GM03348 (cell line): Measurements from ENCODE around the gene ACSM4.
"Not testable (repeated sequence)": the region's sequence is repeated elsewhere in the genome, so short reads cannot be mapped to it uniquely, and the experiment has no call there.

Source experiments
- DNase-seq: peaks from one replicate; pipeline ENCODE4 v3.0.0; 2012; ENCODE audit warnings: low spot score

ACSM4 gene, protein sequence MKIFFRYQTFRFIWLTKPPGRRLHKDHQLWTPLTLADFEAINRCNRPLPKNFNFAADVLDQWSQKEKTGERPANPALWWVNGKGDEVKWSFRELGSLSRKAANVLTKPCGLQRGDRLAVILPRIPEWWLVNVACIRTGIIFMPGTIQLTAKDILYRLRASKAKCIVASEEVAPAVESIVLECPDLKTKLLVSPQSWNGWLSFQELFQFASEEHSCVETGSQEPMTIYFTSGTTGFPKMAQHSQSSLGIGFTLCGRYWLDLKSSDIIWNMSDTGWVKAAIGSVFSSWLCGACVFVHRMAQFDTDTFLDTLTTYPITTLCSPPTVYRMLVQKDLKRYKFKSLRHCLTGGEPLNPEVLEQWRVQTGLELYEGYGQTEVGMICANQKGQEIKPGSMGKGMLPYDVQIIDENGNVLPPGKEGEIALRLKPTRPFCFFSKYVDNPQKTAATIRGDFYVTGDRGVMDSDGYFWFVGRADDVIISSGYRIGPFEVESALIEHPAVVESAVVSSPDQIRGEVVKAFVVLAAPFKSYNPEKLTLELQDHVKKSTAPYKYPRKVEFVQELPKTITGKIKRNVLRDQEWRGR

DNA sequence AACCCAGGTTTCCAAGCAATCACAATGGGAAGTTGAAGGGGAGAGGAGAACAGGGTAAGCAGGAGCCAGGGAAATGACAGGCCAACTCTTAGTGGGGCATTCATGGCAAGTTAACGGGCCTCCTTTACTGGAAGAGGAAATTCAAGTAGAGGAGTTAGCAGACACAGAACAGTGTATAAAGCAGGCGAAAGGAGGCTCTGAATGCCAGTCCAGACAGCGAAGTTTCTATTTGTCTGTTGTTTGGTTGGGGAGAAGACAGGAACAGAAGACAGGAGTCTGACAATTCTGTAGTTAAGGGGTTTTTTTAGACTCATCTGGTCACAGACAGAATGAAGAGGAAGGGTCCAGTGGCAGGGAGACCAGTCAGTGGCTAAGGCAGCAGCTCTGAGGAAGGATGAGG is at the start of gene ACSM4:
ACSM4 (plus strand) TSS at position 301 of the 400 bp plus-strand sequence. CDS start 260 bp downstream, outside the sequence.
- DNase-seq: no peak

DNA sequence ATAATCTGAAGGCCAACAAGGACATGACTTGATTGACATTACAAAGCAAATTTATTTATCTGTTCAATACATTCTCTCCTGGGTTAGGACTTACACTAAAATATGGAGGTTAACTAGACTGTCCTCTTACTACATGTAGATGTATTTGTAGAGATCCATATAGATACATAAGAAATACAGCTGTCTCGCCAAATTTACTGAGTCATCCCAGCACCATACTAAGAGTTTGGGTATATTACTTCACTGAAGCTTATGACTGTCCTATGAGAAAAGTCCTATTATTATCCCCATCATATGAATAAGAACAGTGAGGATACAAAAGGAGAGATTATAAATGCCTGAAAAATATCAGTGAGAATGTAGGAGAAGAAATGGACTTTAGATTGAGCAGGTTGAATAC is 44.8 kb upstream of the ACSM4 start:
- DNase-seq: no peak

DNA sequence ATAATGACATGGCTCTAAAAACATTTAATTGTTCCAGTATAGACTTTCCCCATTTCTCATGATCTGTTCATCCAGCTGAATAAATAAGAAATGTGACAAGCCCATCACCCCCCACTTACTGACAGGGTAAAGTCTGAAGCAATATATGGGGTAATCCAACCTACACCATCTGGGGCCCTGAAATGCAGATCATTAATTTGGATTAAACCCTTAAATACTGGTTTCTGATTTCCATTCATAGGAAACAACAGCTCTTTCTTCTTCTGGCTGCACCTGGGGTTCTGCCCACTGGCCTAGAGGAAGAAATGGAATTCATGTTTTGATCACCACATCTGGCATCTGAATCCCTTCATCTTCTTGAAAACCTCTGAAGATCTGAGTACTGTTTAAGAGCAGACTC is 39.3 kb upstream of the ACSM4 start:
- DNase-seq: no peak

DNA sequence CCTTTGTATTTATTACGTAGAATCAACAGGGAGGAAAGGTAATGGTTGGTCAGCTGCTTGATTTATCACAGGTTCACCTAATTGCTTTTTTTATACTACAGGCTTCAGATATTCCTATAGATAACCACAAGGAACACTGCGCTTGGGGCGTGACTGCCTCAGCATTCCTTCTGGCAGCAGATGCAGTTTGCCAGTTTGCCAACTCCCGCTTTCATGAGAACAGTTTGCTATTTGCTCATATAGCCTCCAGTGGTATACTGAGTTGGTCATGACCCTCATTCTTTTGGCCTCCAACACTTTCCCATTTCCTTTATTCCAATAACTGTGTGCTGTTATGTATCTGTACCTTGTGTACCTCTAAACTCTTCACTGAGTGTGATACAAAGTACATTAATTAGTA is 38.6 kb upstream of the ACSM4 start:
- no peak for DNase-seq

DNA sequence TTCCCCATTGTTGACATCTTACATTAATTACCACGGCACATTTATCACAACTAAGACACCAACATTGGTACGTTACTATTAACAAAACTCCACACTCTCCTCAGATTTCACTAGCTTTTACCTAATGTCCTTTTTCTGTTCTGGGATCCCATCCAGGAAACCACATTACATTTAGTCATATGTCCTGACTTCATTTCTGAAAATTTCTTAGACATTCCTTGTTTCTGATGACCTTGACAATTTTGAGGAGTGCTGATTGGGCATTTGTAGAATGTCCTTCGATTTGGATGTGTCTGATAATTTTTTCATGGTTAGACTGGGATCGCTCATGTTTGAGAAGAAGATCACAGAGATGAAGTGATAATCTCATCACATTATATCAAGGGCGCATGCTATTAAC is 34.6 kb upstream of the ACSM4 start:
- no peak for DNase-seq

DNA sequence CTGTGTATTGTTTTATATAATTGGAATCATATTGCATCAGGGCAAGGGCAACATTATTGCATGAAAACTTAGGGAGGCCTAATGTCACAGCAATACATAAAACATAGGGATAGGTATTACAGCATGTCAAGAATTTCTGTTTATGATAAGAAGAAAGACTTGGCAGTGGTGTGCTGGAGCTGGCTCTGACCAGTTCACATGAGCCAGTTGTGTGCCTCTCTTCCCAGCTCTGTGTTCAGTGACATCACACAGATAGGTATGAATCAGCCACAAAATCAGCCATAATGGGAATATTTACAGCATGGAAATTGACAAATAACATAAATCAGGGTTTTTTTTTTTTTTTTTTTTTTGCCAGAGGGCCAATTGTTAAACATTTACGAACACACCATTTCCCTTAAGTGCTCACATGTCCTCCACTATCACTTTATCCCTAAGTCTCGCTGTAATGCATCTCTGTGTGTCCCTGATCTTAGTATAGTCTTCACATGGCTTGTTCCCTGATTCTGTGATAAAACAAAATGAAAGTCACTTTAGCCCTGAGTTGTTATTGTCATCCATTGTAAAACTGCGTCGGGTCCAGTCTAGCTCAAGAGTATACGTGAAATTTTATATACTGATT is 31.9 kb upstream of the ACSM4 start:
- DNase-seq: no peak

DNA sequence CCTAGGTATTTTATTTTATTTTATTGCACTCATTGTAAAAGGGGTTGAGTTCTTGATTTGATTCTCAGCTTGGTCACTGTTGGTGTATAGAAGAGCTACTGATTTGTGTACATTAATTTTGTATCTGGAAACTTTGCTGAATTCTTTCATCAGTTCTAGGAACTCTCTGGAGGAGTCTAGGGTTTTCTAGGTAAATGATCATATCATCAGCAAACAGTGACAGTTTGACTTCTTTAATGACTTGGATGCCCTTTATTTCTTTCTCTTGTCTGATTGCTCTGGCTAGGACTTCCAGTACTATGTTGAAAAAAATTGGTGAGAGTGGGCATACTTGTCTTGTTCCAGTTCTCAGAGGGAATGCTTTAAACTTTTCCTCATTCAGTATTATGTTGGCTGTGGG is 28.4 kb upstream of the ACSM4 start:
- not testable (repeated sequence) for DNase-seq

DNA sequence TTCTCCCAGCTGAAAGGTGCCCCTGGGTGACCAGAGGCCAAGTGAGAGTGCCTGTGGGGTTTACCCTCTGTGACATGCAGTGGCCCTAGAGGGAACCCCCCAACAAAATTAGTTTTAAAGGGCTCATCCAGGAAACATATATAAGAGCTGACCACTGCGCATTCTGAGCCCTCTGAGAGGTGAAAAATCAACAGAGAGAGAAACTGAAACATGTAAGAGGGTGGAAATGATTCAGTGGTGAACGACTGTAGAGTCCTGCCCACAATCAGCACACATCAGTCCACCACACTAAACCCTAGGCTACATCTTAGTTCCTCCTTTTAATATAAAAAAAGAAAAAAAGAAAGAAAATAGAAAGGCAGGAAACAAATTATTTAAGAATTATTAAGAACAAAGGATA is 21.0 kb upstream of the ACSM4 start:
- DNase-seq: no peak

DNA sequence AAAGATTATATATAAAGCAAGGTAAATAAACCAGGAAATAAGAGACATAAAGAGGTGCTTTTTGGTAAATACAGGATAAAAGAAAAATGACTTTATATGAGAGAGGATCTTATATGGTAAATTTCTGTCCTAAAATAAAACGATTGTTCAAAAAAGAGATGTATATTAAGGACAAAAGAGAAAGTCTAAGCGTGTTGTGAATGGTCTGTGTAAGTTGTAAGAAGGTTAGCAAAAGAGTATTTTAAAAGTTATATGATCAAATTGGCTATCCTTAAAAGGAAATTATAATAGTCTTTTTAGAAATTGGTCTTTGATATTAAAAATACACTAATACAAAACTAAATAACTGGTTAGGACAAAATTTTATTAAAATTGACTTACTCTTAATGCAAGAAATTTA is 14.1 kb upstream of the ACSM4 start:
- DNase-seq: no peak

DNA sequence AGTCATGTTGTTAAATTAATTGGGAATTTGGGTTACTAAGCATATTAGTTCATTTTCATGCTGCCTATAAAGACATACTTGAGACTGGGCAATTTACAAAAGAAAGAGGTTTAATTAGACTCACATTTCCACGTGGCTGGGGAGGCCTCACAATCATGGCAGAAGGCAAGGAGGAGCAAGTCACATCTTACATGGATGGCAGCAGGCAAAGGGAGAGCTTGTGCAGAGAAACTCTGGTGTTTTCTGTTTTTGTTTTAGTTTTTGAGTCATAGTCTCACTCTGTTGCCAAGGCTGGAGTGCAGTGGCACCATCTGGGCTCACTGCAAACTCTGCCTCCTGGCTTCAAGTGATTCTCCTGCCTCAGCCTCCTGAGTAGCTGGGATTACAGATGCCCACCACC is 13.3 kb upstream of the ACSM4 start:
- DNase-seq: not testable (repeated sequence)

DNA sequence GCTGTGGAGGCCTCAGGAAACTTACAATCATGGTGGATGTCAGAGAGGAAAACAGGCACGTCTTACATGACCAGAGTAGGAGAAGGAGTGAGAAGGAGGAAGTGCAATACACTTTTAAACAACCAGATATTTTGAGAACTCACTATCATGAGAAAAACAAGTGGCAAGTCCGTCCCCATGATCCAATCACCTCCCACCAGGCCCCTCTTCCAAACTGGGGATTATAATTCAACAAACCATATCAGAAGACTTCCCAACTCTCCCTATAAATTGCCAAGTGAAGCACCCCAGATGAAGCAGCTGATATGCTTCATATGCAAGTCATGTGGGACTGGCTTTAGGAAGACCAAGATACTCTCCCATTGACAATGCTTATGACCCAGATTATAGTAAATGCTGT is 11.6 kb upstream of the ACSM4 start:
- no peak for DNase-seq

DNA sequence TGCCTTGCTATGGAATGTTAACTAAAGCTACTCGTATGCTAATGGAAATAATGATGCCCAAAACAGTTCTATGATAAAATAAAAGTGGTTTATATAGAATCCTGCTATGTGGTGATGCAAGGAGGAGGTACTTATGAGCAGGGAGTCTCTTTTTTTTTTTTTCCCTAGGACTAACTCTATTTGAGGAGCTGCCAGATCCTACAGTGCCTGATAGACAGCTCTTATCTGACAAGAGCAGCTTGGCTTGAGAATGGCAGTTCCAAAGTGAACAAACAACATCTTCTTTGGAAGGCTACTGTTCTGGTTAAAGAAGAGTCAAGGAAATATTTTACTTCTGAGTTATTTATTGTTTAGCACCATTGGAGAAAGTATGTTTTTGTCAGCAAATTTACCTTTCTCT is 10.2 kb upstream of the ACSM4 start:
- no peak for DNase-seq

DNA sequence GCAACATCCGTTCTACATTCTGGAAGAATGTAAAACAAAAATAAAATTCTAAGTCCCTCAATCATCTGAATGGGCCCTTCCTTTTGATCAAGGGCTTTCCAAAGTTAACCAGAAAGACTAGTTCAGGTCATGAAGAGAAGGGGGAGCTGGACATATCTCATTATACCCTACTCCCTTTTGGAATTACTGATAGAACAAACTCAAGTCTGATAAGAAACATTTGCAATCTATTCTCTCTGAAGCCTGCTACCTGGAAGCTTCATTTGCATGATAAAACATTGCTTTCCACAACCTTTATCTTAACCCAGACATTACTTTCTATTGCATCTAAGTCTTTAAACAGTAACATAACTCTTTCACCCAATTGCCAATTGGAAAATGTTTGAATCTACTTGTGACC is 8.3 kb upstream of the ACSM4 start:
- DNase-seq: no peak

DNA sequence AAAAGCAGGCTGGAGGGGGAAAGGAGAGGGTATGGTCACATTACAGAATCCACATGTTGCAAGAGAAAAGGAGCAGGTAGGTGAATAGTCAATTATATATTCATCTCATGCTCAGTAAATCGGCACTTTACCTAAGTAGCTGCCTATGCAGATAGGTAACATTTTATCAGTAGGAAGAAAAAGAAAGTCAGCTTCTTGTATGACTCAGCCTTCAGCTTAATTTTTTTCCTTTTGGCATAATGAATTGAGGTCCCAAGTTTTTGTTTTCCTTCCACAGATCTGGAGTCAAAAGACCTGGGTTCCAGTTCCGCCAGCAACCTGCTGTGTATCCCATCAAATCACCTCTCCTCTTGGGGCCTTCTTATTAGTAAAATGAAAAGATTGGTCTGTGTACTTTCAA is 6.0 kb upstream of the ACSM4 start:
- DNase-seq: no peak

DNA sequence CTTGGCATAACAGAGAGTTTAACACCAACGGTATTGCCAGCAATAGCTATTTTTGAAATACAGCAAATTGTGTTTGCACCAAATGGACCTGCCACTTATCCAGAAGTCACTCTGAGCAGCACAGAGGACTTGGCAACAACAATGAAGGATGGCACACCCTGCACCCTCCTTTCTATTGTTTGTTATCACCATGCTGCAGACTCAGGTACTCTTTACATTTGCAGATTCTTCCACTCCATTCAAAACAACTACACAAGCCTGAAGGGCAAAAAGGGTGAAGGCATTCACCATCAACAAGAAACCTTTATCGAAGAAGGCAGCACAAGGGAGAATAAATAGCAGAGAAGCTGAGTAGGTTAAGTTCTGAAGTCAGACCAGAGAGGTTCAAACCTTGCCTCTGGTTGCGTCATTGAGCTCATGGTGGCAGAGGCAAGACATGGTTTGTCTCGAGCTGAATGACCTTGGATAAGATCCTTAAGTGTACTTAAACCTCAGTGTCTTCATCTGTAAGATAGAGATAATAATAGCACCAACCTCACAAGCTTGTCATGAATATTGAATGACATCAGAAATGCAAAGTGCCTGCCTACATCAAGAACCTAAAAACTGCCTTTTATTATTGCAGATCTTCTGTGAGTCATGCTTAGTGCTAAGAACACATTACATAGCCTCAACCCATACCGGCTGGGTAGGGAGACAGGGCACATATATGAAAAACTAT is 1.4 kb upstream of the ACSM4 start:
- DNase-seq: no peak

DNA sequence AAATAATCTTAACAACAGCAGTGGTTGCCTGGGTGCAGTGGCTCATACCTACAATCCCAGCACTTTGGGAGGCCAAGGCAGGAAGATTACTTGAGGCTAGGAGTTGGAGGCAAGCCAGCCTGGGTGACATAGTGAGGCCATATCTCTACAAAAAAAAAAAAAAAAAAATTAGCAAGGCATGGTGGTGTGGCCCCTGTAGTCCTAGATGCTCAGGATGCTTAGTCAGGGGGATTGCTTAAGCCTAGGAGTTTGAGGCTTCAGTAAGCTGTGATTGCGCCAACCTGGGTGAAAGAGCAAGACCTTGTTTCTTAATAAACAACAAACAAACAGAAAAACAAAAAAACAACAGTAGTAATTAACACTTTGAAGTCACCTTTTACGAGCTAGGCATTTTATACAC is 642 bp upstream of the ACSM4 start:
- DNase-seq: no peak

DNA sequence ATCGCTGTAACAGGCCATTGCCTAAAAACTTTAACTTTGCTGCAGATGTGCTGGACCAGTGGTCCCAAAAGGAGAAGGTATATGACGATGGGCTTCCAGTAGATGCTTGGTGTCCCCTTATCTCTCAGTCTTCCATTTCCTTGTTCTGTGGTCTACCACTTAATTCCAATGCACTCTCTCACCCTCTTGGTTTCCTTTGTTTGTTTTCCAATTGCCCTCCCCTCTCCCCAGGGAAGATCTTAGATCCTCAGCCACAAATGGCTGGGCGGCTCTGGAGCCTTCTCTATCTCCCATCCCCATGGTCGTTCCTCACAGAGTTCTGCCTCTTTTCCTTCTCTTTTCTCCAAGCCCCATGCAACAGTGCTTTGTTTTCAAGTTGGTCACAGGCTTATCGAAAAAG is 584 bp downstream of the ACSM4 start:
- no peak for DNase-seq

DNA sequence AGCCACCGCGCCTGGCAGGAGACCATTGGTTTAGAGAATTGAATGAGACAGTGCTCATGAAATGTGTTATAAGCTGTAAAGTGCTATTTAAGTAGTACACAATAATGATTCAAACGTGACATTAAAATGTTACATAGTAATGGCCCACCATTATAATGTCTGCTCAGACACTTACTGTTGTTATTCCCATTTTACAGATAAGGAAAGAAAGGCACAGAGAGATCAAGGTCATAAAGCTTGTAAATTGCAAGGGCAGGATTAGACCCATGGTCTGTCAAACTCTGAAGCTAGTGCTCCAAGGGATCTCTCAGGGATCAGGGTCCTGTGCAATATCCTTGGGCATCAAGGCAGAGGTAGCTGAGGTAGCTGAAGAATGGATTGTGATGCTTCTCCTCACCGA is 6.2 kb downstream of the ACSM4 start:
- DNase-seq: no peak

DNA sequence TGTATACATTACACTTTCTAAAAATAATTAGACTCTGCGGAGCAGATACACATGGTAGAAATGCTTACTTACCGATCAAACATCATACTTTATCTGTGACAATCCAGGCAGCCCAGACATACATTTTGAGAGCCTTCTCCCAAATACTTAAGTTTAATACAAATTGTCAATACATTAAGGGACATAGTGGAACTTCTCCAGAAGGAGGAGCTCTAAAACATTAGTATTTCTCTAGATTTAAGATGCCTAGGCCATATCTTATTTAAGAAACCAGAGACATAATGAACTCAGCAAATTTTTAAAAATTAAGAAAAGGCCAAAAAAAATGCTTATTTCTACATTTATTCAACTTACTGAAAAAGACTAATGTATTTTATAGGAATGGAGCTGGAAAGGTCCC is 16.1 kb downstream of the ACSM4 start:
- DNase-seq: no peak

DNA sequence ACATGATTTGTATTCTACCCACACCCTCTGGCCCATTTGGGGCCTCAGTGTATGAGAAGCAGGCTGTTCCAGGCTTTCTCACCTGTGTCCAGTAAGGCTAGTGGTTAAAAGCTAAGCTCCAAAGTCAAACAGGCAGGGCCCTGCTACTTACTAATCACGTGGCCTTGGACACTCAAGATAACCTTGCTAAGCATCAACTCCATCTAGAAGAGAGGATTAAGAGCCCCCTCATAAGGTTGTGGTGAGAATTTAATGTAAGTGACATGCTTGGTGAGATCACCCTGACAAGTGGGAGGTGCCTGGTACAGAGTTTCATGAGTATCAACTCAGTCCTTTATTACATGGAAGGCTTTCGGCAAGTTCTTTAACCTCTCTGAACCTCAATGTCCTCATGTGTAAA is 17.8 kb downstream of the ACSM4 start:
- no peak for DNase-seq

DNA sequence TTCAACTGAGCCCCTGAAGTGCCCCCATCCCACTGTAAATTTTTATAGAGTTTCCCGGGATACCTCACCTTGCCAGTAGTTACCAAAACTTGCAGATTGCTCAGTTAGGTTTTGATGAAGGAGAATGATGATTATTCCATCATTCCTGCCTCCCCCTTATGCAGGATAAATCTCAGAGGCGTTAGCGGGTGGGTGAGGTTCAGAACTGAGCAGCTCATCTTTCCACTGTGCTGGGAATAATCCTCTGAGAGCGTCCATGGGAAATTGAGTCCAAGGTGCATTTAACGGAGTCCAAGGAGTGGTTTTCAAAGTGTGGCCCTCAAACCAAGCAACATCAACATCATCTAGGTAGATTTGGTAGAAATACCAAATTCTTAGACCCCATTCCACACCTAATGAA is 18.7 kb downstream of the ACSM4 start:
- no peak for DNase-seq

DNA sequence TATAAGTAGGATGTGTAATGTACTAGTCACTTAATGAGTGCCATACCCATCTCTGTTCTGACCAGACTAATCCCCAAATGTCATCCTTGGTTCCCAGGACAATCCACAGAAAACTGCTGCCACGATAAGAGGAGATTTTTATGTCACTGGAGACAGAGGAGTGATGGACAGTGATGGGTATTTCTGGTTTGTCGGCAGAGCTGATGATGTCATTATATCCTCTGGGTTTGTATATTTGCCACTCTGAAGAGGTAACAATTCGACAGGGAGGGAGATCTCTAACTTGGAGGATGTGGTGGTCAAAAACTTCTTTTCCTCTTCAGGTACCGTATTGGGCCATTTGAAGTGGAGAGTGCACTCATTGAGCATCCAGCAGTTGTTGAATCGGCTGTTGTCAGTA is 20.3 kb downstream of the ACSM4 start:
- DNase-seq: no peak

DNA sequence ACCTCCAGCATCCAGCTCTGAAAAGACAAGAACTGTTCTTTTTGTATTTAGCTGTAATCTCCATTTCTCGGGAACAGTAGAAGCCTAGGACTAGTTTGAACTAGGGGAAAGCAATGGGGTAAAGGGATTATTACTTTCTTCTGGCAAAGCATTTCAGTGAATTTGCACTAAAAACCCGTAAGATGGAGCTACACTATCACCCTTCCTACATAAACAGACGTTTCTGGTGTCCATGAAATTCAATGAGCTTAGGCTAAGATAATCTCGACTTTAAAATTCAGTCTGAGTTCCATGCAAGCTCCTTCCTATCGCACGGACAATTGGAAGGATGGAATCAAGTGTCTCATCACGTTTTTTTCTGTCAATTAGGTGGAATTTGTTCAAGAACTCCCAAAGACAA is 24.0 kb downstream of the ACSM4 start:
- DNase-seq: no peak
